Measurements from ENCODE around the gene LMCD1.

Gene LMCD1

GRCh38 chr3:8619548-8619947, 117.9 kb downstream of the LMCD1 start:
- no peak for DNase-seq (ENCODE audit: low read depth)

- DNase-seq (ENCODE audit: low read depth): no peak
These were observed 119.5 kb downstream of the LMCD1 start for GRCh38 chr3:8621141-8621540.

GRCh38 chr3:8621872-8622271, 120.2 kb downstream of the LMCD1 start:
- DNase-seq (ENCODE audit: low read depth): peak; percentile 69

- peak; percentile 27 for DNase-seq (ENCODE audit: low read depth)
These were observed 121.5 kb downstream of the LMCD1 start for GRCh38 chr3:8622873-8623691.

GRCh38 chr3:8623741-8624140, 122.1 kb downstream of the LMCD1 start:
- no peak for DNase-seq (ENCODE audit: low read depth)
